Tibial nerve (tissue), 4 donors: ENCODE data around the gene NEK10. TPM values are rescaled to one million over a fixed set of nuclear protein-coding genes. Genes with fewer than 3 reads are reported as not detected.

Source experiments
- DNase-seq, 2 donors: peaks; one replicate each; pipeline ENCODE4 v3.0.0-alpha.2; 2019; ENCODE audit warnings: low spot score in 2 of 2
- H3K27ac ChIP-seq, 4 donors: fragments of 200-600 bp; sonication (generic) in 3 of 4; one replicate each; pipeline ENCODE4 v1.5.1; 2017 to 2019; ENCODE audit warnings: mild to moderate bottlenecking in 1 of 4
- H3K27me3 ChIP-seq, 2 donors: fragments of 200-600 bp; sonication (generic) in 1 of 2; one replicate each; pipeline versions ENCODE4 v1.5.1 to v1.6.0; 2017 to 2019
- H3K36me3 ChIP-seq, 3 donors: fragments of 200-600 bp; sonication (generic); one replicate each; pipeline ENCODE4 v1.5.1; 2018 to 2019
- H3K4me1 ChIP-seq, 4 donors: fragments of 200-600 bp; sonication (generic) in 3 of 4; one replicate each; pipeline ENCODE4 v1.5.1; 2017 to 2019
- H3K4me3 ChIP-seq, 4 donors: fragments of 200-600 bp; sonication (generic) in 3 of 4; one replicate each; pipeline ENCODE4 v1.5.1; 2017 to 2019; ENCODE audit warnings: mild to moderate bottlenecking in 1 of 4, moderate library complexity in 1 of 4
- H3K9me3 ChIP-seq, 4 donors: fragments of 200-600 bp; sonication (generic) in 3 of 4; one replicate each; pipeline ENCODE4 v1.5.1; 2017 to 2019
- EP300 ChIP-seq, 2 donors: sonication (generic); formaldehyde crosslinking; IDR thresholded peaks; one replicate each; pipeline ENCODE4 v1.6.1; 2017; ENCODE audit warnings: antibody characterized with exemption in 2 of 2, mild to moderate bottlenecking in 1 of 2
- POLR2A ChIP-seq, 2 donors: fragments of 450-650 bp; IDR thresholded peaks; one replicate each; pipeline ENCODE4 v1.6.1; 2017; ENCODE audit warnings: antibody characterized with exemption in 2 of 2, mild to moderate bottlenecking in 2 of 2, moderate library complexity in 2 of 2
- WGBS, 2 donors: methylation state at CpG; one replicate each; pipeline ENCODE4 v1.1.5; 2018; 5-methylcytosine and 5-hydroxymethylcytosine counted together
- total RNA-seq, 4 donors: library from RNA; depleted of rRNA; stranded (reverse); fragments of >200 nt; gene quantifications; one replicate each; pipeline ENCODE4 v1.1.0, GENCODE V29; 2016
- TF ChIP-seq, protein P1 (sequence below), 5 experiments: fragments of 200-600 bp in 3 of 5; fragments of 450-650 bp in 2 of 5; sonication (generic) in 3 of 5; IDR thresholded peaks; one replicate each; pipeline ENCODE4 v1.5.1; 2016 to 2019; ENCODE audit warnings: antibody characterized with exemption in 5 of 5, mild to moderate bottlenecking in 3 of 5, moderate library complexity in 2 of 5

NEK10 gene
- total RNA-seq, 4 donors from 2014 or later, result 0.20 to 2.4 (median 1.7) TPM

DNA sequence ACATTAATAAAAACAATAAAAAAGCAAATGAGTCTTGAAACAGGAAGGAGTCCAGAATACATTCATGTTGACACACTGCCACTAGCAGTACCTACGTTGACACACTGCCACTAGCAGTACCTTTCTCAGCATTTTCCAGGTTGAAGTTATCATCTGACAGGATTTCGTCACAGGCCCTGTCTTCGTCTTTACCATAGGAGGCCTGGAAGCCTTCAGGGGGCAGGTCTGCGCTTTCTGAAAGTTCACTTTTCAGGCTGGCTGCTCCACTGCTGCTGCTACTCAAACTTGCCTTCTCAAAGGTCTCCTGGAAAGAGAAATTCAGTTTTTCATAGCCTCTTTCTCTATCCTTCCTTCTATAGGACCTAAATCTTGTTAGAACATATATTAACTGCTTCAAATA is 194.7 kb downstream of the NEK10 start:
- 86 to 92% methylated on average over 4 of the region's 4 CpGs for WGBS, 2 donors

DNA sequence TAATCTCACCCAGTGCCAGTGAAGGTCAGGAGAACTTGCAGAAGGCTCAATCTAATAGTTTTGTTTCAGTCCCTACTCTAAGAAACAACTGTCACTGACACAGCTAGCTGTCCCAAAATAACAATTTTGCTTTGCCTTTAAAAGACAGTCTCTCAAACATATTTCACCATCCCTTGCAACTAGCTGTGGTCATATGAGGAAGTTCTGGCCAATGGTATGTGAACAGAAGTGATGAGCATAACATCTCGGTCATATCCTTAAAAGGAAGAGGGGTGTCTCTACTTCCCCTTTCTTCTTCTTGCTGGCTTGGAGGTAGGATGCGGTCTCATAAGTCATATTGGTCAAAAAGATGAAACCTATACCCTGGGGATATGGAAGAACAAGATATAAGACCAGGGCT is 198.1 kb downstream of the NEK10 start:
- Histone ChIP-seq H3K4me3 (no peak overlapping the region), H3K9me3 (no peaks in the 10 kb centered on the region), H3K27ac (no peak overlapping the region), H3K36me3 (no peaks in the 10 kb centered on the region), H3K27me3 (no peaks in the 10 kb centered on the region), H3K4me1 (peaks cover 0 to 12% (median 5%) of the 10 kb centered on the region in 4 donors)
- WGBS, 2 donors, result 78 to 97% methylated on average over 2 of the region's 2 CpGs
- DNase-seq, result no peak
- TF ChIP-seq POLR2A (IDR thresholded peaks at IDR 0.05), result no peak
- no peak for TF ChIP-seq EP300 (IDR thresholded peaks at IDR 0.05)
- TF ChIP-seq, protein P1, sequence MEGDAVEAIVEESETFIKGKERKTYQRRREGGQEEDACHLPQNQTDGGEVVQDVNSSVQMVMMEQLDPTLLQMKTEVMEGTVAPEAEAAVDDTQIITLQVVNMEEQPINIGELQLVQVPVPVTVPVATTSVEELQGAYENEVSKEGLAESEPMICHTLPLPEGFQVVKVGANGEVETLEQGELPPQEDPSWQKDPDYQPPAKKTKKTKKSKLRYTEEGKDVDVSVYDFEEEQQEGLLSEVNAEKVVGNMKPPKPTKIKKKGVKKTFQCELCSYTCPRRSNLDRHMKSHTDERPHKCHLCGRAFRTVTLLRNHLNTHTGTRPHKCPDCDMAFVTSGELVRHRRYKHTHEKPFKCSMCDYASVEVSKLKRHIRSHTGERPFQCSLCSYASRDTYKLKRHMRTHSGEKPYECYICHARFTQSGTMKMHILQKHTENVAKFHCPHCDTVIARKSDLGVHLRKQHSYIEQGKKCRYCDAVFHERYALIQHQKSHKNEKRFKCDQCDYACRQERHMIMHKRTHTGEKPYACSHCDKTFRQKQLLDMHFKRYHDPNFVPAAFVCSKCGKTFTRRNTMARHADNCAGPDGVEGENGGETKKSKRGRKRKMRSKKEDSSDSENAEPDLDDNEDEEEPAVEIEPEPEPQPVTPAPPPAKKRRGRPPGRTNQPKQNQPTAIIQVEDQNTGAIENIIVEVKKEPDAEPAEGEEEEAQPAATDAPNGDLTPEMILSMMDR (IDR thresholded peaks at IDR 0.05), result no peak

More for the DNA sequence above, 194.7 kb downstream of the NEK10 start:
- TF ChIP-seq, protein P1 (IDR thresholded peaks at IDR 0.05), result no peak
- no peak for TF ChIP-seq POLR2A (IDR thresholded peaks at IDR 0.05)
- TF ChIP-seq EP300 (IDR thresholded peaks at IDR 0.05), result no peak
- Histone ChIP-seq H3K36me3 (no peaks in the 10 kb centered on the region), H3K27me3 (no peaks in the 10 kb centered on the region), H3K9me3 (no peaks in the 10 kb centered on the region), H3K27ac (no peak overlapping the region), H3K4me1 (no peaks in the 10 kb centered on the region), H3K4me3 (no peak overlapping the region)
- DNase-seq, result no peak

DNA sequence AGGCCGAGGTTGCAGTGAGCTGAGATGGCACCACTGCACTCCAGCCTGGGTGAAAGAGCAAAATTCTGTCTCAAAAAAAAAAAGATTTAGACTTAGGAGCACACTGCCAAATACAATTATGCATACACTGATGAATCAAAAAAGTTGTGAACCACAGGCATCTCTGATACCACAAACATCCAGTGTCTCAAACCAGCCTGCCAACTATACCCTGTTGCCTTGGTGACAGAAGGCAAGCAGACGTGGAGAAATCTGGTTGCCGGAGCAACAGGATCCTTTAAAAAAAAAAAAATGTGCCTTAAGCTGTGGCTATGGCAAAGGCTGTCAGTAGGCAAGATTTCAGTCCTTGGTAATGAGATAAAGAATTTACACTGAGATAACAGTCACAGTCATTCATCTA is 202.3 kb downstream of the NEK10 start:
- H3K9me3 ChIP-seq, result no peaks in the 10 kb centered on the region
- H3K27me3 ChIP-seq, result no peaks in the 10 kb centered on the region
- 48 to 51% methylated on average over 3 of the region's 3 CpGs for WGBS, 2 donors
- no peak overlapping the region for H3K4me3 ChIP-seq
- DNase-seq, result peak in 1 of 2 donors; percentile 29
- TF ChIP-seq POLR2A (IDR thresholded peaks at IDR 0.05) (no peak), EP300 (IDR thresholded peaks at IDR 0.05) (no peak)
- TF ChIP-seq, protein P1 (IDR thresholded peaks at IDR 0.05), result no peak
- H3K4me1 ChIP-seq, result peaks cover 0 to 26% (median 11%) of the 10 kb centered on the region in 4 donors
- no peaks in the 10 kb centered on the region for H3K36me3 ChIP-seq
- peak overlapping the region; percentile 19 to 86 (median 58) for H3K27ac ChIP-seq

DNA sequence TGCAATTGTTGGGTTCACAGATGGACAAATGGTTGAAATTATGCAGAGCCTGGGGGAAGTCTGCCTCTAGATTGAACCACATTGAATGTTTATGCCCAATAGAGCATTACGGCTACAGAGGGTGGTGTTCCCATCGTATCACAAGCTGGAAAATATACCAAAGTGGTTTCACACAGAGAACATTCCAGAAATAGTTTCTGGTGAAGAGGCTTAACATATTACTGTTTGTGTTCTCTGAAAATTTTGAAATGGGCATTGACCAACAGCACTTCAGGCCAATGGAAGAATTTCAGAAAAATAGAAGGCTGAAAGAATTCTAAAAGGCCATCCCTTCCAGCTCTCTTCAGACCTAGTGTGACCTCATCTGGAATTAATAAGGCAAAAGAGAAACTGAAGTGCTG is 203.9 kb downstream of the NEK10 start:
- Histone ChIP-seq H3K36me3 (no peaks in the 10 kb centered on the region), H3K27ac (peak overlapping the region in 3 of 4 donors; percentile 31 to 86 (median 70))

DNA sequence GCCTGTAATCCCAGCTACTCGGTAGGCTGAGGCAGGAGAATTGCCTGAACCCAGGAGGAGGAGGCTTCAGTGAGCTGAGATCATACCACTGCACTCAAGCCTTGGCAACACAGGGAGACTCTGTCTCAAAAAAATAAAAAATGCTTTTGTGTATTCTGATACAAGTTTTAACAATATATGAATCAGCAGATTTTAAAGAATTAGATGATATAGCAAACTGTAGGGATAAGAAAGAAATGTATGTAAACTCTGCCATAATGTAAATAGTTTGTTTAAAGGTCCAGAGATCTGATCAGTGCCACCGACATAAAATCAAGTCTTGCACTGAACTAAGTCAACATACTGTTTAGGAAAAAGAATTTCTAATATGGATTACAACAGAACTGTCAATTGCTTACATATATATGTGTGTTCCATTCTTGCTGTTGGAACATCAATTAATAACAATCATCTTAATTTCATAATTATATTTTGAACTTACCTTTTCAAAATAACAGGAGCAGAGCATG is 208.3 kb downstream of the NEK10 start:
- Histone ChIP-seq H3K4me1 (peaks cover 0 to 11% (median 4%) of the 10 kb centered on the region in 4 donors), H3K27ac (no peak overlapping the region), H3K27me3 (no peaks in the 10 kb centered on the region), H3K9me3 (no peaks in the 10 kb centered on the region), H3K36me3 (no peaks in the 10 kb centered on the region), H3K4me3 (no peak overlapping the region)
- TF ChIP-seq POLR2A (IDR thresholded peaks at IDR 0.05), result no peak
- DNase-seq, result no peak
- WGBS, 2 donors, result 76 to 77% methylated on average over 2 of the region's 2 CpGs

More for the DNA sequence above, 203.9 kb downstream of the NEK10 start:
- no peaks in the 10 kb centered on the region for H3K9me3 ChIP-seq
- peaks cover 0 to 26% (median 11%) of the 10 kb centered on the region in 4 donors for H3K4me1 ChIP-seq
- H3K27me3 ChIP-seq, result no peaks in the 10 kb centered on the region
- H3K4me3 ChIP-seq, result no peak overlapping the region
- TF ChIP-seq EP300 (IDR thresholded peaks at IDR 0.05) (peak in 1 of 2 donors; percentile 58), POLR2A (IDR thresholded peaks at IDR 0.05) (no peak)
- WGBS, 2 donors, result 26 to 37% methylated on average over 2 of the region's 2 CpGs
- no peak for DNase-seq

DNA sequence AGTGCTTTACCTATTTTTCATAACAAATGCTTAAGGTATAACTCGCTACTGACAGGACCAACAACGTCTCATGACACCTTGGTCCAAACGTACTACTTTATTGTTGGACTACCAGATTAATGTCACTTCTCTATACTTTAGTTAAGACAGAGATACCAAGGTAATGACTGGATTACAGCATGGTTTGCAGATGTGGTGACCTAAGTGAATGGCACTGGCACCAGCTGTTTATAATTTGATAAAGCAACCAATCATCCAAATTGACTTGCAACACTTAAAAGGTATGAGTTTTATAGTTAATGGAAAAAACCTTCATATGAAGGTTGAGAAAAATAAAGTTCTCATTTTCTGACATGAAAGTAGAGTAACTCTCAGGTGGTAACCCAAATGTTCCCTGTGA is 209.0 kb downstream of the NEK10 start:
- H3K27me3 ChIP-seq, result no peaks in the 10 kb centered on the region
- H3K4me1 ChIP-seq, result peaks cover 0 to 8% (median 4%) of the 10 kb centered on the region in 4 donors
- H3K4me3 ChIP-seq, result no peak overlapping the region
- no peak for DNase-seq
- H3K36me3 ChIP-seq, result no peaks in the 10 kb centered on the region
- no peak overlapping the region for H3K27ac ChIP-seq
- TF ChIP-seq EP300 (IDR thresholded peaks at IDR 0.05), result no peak
- no peak for TF ChIP-seq POLR2A (IDR thresholded peaks at IDR 0.05)
- TF ChIP-seq, protein P1 (IDR thresholded peaks at IDR 0.05), result no peak
- 93 to 94% methylated on average over 3 of the region's 3 CpGs for WGBS, 2 donors
- H3K9me3 ChIP-seq, result no peaks in the 10 kb centered on the region
